Stimulated activated CD8-positive, alpha-beta memory T cell treated with anti-CD3 and anti-CD28 coated beads, Interleukin-15, amount 100 ng/mL, for 4 hours (primary cell): ENCODE measurements around the gene RNF220.

Experiments
- DNase-seq, 2 donors: peaks; one replicate each; pipeline ENCODE4 v3.0.0-alpha.2; 2020; ENCODE audit warnings: low read depth in 2 of 2

Gene RNF220

DNA sequence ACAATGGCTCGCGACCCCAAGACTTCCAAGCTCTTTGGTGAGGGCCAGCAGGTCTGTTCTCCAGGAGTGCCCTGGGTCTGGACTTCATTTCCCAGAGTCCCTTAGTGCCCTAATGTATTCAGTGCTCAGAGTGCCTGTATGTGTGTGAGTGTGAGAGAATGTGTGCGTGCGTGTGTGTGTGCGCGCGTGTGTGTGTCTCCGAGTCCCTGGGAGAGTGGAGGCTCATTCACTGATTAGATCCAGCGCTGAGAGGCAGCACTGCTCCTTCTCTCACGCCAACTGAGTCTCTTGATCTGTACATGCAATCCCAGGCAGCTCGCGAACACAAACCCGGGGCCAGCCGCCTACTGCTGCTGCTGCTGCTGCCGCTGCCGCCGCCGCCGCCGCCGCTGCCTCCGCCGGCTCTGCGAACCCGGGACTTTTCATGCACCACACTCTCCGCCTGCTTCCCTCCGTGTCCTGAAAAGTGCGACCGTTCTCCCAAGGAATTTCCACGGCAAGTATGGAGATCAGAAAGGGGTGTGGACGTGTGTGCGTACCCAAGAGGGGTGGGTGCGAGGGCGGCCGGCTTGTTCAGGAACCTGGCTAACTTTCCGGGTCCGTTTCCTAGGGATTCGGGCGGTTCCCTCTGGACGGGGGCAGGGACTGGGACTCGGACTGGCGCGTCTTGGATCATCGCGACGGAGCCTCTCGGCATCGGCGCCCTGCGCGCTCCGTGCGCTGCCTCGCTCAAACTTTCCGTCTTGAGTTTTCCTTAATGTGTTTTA is at the start of gene RNF220:
TSS of gene RNF220 (plus strand) at position 225 of the 767 bp plus-strand sequence.
- DNase-seq, result no peak

DNA sequence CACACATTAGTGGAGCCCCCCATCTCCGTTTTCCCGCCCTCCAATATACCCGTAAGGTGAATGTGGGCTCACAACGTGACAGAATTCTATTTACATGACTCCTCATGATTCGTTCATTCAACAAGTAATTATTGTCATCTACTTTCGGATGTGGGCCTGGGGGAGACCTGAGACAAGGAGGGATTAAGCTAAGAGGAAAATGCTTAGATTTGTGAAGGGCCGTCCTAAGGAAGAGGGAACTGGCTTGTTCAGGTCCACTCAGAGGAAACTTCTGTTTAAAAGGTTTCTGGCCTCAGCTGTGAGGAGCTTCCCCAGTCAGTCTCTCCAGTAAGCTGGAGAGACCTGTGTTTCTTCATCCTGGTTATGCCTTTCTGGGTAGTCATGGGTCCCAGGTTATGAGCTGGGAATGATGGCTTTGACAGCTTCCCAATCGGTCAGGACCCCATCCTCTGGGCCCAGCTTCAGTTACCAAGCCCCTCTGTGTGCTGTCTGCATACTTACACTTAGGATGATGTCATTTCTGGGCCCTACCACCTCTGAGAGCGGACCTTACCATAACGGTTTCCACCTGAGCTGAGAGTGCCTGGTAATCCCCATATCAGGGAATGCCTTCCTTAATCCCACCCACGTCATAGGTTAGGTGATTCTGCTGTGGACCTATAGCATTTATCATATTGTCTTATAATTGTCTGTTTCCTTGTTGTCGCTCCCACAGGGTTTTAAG is 49.3 kb upstream of the RNF220 start:
- no peak for DNase-seq

- DNase-seq, result no peak
These were observed 47.3 kb upstream of the RNF220 start for GRCh38 chr1:44357710-44358109.

DNA sequence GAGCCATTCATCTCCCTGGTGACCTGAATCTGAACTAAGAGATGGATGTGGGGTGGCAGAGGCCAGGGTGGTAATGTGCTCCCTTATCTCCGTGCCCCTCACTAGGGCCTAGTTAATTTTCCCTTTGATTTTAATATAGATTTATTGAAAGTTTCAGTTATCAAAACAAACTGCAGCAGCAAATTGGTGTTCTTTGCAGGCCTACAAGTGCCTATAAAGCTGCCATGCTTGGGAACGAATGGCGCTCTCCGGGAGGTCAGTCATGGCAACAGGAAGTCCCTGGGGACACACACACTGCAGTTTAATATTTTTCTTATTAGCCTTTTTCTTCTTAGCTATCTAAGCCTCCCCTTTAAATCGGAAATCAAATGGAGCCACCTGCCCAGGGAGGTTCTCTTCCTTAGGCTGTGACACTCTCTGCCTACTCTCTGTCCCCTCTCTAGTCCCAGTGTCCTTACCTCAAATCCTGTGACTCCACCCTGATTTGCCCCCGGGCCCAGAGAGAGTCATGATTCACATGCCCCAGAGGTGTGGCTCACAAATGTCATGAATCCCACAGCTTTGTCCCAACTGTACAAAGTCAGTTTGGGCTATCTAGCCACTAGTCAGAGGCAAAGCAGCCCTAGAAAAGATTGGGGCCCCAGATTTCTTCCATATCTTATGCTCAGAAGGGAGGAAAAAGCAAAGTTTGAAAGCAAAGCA is 45.7 kb upstream of the RNF220 start:
- DNase-seq, result no peak

- DNase-seq, result no peak
These were observed 43.6 kb upstream of the RNF220 start for GRCh38 chr1:44361478-44361877.

- no peak for DNase-seq
These were observed 38.6 kb upstream of the RNF220 start for GRCh38 chr1:44366371-44366975.

GRCh38 chr1:44367944-44368343 is 37.1 kb upstream of the RNF220 start:
- no peak for DNase-seq

GRCh38 chr1:44368471-44369151 is 36.4 kb upstream of the RNF220 start:
- DNase-seq, result no peak

GRCh38 chr1:44371206-44371605 is 33.8 kb upstream of the RNF220 start:
- no peak for DNase-seq

- DNase-seq, result no peak
These were observed 29.5 kb upstream of the RNF220 start for GRCh38 chr1:44375547-44375946.

- no peak for DNase-seq
These were observed 26.9 kb upstream of the RNF220 start for GRCh38 chr1:44377925-44378784.

DNA sequence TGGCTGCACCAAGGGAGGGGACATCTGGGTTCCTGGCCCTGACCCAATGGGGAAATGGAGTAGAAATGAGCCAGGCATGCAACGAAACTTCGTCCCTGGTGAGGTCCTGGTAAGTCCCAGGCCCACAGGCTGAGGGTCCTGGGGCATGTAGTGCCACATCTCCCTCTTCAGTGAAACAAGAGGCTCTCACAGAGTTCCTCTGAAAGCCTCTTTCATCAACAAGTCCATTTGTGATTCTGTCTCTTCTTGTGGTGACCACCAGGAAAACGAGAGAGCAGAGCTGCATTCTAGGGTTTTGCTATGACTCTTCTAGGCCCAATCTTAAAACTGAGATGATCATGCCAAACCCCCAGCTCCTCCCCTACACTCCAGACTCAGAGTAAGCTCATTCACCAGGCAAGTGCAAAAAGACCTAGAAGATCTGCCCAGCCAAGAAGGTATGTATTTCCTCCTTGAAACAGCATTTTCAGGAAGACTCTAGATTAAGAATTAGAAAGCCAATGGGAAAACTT is 24.3 kb upstream of the RNF220 start:
- no peak for DNase-seq

DNA sequence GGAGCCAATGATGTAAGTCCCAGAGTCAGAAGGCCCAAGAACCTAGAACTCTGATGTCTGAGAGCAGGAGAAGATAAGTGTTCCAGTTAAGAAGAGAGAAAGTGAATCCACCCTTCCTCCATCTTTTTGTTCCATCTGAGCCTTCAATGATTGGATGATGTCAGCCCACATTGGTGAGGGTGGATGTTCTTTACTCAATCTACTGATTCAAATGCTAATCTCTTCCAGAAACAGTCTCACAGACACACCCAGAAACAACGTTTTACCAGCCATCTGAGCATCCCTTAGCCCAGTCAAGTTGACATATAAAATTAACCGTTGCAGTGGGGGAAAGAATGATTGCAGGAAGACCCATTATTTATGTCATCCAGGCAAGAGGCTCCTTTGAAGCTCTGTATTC is 16.5 kb upstream of the RNF220 start:
- no peak for DNase-seq

DNA sequence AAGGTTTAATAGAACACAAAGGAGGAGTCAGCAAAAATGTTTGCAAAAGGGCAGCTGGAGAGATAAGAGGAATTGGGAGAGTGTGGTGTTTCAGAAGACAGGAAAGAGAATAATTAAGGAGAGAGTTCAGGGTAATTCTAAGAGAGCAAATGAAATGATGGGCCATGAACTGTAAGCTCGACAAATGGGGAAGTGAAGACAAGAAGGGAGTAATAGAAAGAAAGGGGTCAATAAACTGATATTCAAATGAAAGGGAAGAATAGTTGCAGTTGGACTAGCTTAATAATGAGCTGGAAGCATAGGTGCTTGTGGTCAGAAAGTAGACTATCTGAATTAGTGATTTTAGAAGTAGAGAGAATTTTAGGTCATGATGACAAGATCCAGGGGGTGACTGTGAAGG is 15.6 kb upstream of the RNF220 start:
- no peak for DNase-seq

GRCh38 chr1:44390277-44390676 is 14.8 kb upstream of the RNF220 start:
- no peak for DNase-seq

- no peak for DNase-seq
These were observed 3.5 kb upstream of the RNF220 start for GRCh38 chr1:44401256-44402228.

DNA sequence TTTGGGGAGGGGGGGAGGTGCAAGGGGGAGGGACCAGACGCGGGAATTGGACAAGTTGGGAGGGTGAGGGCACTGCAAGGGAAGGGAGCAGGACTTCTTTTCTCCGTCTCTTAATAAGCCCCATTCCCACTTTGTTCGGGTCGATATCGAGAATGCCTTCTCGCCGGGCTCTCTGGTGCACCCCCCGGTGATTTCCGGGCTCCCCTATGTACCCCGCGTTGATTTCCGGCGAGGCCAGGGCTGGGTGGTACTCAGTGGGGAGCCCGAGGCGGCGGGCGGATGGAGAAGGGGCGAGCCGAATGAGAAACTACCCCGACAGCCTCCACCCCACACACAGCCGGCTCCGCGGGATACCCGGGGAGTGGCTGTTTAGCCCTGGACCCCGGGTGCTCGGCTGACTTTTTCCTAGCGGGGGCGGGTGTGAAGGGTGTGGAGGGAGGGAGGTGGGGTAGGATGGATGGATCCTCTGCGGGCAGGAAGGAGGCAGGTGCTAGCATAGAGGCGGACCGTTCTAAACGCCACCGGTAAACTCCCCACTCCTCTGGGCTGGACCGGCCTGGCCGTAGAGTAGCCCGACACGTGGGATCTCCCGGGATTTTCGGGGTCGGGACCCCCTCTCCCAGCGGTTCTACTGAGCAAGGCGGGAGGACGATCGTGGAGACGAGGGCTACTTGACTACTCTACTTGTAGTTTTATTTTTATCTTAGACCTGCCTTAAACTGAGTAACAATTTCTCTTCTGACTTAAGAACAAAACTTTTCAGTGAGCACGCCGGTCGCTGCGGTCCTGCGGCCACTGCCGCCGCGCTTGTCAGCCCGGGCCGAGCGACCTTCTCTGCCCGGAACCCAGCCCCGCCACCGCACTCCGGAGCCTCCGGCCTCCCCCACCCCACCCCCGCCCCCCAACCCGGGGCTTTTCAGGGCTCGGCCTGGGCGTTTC is 1.0 kb downstream of the RNF220 start:
- no peak for DNase-seq

- no peak for DNase-seq
These were observed 1.8 kb downstream of the RNF220 start for GRCh38 chr1:44406737-44407429.
